Measurements from ENCODE around the gene MBP. TPM values are rescaled to one million over a fixed set of nuclear protein-coding genes. Genes with fewer than 3 reads are reported as not detected.

The MBP gene
- total and polyA plus RNA-seq, 10 of the 15 experiments (the other 5 are each of a cell fraction or from before 2014, with no cell fraction given) = 12.2 to 67.8 (median 42.1) TPM

- TF ChIP-seq RAD21 (IDR thresholded peaks at IDR 0.05; ENCODE audit: insufficient read depth, low read depth, low read length) = peak; percentile 39; the same call in 1 of the 2 replicates
- TF ChIP-seq, protein P1, sequence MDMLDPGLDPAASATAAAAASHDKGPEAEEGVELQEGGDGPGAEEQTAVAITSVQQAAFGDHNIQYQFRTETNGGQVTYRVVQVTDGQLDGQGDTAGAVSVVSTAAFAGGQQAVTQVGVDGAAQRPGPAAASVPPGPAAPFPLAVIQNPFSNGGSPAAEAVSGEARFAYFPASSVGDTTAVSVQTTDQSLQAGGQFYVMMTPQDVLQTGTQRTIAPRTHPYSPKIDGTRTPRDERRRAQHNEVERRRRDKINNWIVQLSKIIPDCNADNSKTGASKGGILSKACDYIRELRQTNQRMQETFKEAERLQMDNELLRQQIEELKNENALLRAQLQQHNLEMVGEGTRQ (IDR thresholded peaks at IDR 0.05; ENCODE audit: borderline replicate concordance, low read depth, low read length) = no peak
- no peak for TF ChIP-seq JUNB (IDR thresholded peaks at IDR 0.05)
- TF ChIP-seq TCF12 (IDR thresholded peaks at IDR 0.05; ENCODE audit: low read depth, low read length) = peak; percentile 73; the same call in 1 of the 2 replicates
- TF ChIP-seq, protein P2, sequence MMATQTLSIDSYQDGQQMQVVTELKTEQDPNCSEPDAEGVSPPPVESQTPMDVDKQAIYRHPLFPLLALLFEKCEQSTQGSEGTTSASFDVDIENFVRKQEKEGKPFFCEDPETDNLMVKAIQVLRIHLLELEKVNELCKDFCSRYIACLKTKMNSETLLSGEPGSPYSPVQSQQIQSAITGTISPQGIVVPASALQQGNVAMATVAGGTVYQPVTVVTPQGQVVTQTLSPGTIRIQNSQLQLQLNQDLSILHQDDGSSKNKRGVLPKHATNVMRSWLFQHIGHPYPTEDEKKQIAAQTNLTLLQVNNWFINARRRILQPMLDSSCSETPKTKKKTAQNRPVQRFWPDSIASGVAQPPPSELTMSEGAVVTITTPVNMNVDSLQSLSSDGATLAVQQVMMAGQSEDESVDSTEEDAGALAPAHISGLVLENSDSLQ (IDR thresholded peaks at IDR 0.05) = peak; percentile 69
- TF ChIP-seq HCFC1 (IDR thresholded peaks at IDR 0.05; ENCODE audit: low read length) = no peak
- TF ChIP-seq ZNF687 (IDR thresholded peaks at IDR 0.05) = peak; percentile 82; the same call in 1 of the 2 replicates
- TF ChIP-seq FOXM1 (IDR thresholded peaks at IDR 0.05; ENCODE audit: low read depth, low read length) = 0 out of 2 replicates have a peak, but pooled peaks have one; percentile 43
- TF ChIP-seq, protein P3, sequence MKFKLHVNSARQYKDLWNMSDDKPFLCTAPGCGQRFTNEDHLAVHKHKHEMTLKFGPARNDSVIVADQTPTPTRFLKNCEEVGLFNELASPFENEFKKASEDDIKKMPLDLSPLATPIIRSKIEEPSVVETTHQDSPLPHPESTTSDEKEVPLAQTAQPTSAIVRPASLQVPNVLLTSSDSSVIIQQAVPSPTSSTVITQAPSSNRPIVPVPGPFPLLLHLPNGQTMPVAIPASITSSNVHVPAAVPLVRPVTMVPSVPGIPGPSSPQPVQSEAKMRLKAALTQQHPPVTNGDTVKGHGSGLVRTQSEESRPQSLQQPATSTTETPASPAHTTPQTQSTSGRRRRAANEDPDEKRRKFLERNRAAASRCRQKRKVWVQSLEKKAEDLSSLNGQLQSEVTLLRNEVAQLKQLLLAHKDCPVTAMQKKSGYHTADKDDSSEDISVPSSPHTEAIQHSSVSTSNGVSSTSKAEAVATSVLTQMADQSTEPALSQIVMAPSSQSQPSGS (IDR thresholded peaks at IDR 0.05; ENCODE audit: low read length) = 0 out of 2 replicates have a peak, but pooled peaks have one; percentile 40
- TF ChIP-seq NFIC (IDR thresholded peaks at IDR 0.05; ENCODE audit: low read depth, low read length) = 0 out of 2 replicates have a peak, but pooled peaks have one; percentile 21
- no peak for TF ChIP-seq PRDM15 (CRISPR knock-in tag; IDR thresholded peaks at IDR 0.05)
- TF ChIP-seq POLR2A (IDR thresholded peaks at IDR 0.05; ENCODE audit: low read depth, low read length) = peak; percentile 45; the same call in 1 of the 2 replicates
- TF ChIP-seq BCL3 (IDR thresholded peaks at IDR 0.05; ENCODE audit: borderline replicate concordance, insufficient read depth, low read depth, low read length, poor library complexity, severe bottlenecking) = no peak
- peak in 1 of 2 experiments; percentile 22; a peak in 2 of 4 replicates for TF ChIP-seq IKZF2 (IDR thresholded peaks at IDR 0.05)
Observed at GRCh38 chr18:76981396-76981968, 151.1 kb downstream of the MBP start (continued).

Data from GM12878 (cell line).